ENCODE measurements around the gene RBBP8NL.
A peak's percentile ranks its signal among the peaks of the same experiment; 100 is the strongest.

RBBP8NL gene

GRCh38 chr20:62392621-62393334 lies 34.6 kb downstream of the RBBP8NL start:
- no peak for DNase-seq (ENCODE audit: low spot score)

- DNase-seq (ENCODE audit: low spot score), result no peak
Measured at GRCh38 chr20:62392077-62392418, 35.3 kb downstream of the RBBP8NL start.

- DNase-seq (ENCODE audit: low spot score), result no peak
Measured at GRCh38 chr20:62391165-62392076, 35.9 kb downstream of the RBBP8NL start.

- no peak for DNase-seq (ENCODE audit: low spot score)
Measured at GRCh38 chr20:62390317-62391164, 36.8 kb downstream of the RBBP8NL start.

GRCh38 chr20:62389601-62390087 lies 37.7 kb downstream of the RBBP8NL start:
- no peak for DNase-seq (ENCODE audit: low spot score)

- no peak for DNase-seq (ENCODE audit: low spot score)
Measured at GRCh38 chr20:62388839-62389600, 38.3 kb downstream of the RBBP8NL start.

- no peak for DNase-seq (ENCODE audit: low spot score)
Measured at GRCh38 chr20:62387933-62388635, 39.3 kb downstream of the RBBP8NL start.

GRCh38 chr20:62387219-62387913 lies 40.0 kb downstream of the RBBP8NL start:
- DNase-seq (ENCODE audit: low spot score), result no peak

GRCh38 chr20:62386383-62387218 lies 40.7 kb downstream of the RBBP8NL start, which contains the start of gene RPS21:
Gene RPS21 (plus strand): TSS chr20:62387103. CDS start chr20:62387339, 236 bp downstream.
- peak; percentile 98 for DNase-seq (ENCODE audit: low spot score)

- peak; percentile 84 for DNase-seq (ENCODE audit: low spot score)
Measured at GRCh38 chr20:62382306-62383198, 44.8 kb downstream of the RBBP8NL start.

- DNase-seq (ENCODE audit: low spot score), result no peak
Measured at GRCh38 chr20:62381842-62382241, 45.5 kb downstream of the RBBP8NL start.

GRCh38 chr20:62381202-62381797 lies 46.0 kb downstream of the RBBP8NL start:
- no peak for DNase-seq (ENCODE audit: low spot score)

GRCh38 chr20:62378215-62378614 lies 49.1 kb downstream of the RBBP8NL start:
- no peak for DNase-seq (ENCODE audit: low spot score)

GRCh38 chr20:62377615-62378178 lies 49.6 kb downstream of the RBBP8NL start:
- DNase-seq (ENCODE audit: low spot score), result no peak

- no peak for DNase-seq (ENCODE audit: low spot score)
Measured at GRCh38 chr20:62377064-62377461, 50.3 kb downstream of the RBBP8NL start.

- DNase-seq (ENCODE audit: low spot score), result peak; percentile 53
Measured at GRCh38 chr20:62376112-62377063, 51.0 kb downstream of the RBBP8NL start.

Data from AG20443 (cell line).